HG02798 (cell line): ENCODE data around the gene RAMAC.
"Not testable (repeated sequence)": the region's sequence is repeated elsewhere in the genome, so short reads cannot be mapped to it uniquely, and the experiment has no call there.

Experiments
- ATAC-seq: cut with Tn5 transposase; IDR thresholded peaks from one replicate; pipeline ENCODE4 v1.9.1; 2021; ENCODE audit warnings: mild to moderate bottlenecking; ENCODE audit not compliant: unreplicated experiment, poor library complexity

The RAMAC gene

GRCh38 chr15:83011271-83012075, 25.5 kb downstream of the RAMAC start, which contains the start of gene C15orf40:
TSS of gene C15orf40 (minus strand) at chr15:83011639. CDS start at chr15:83011607, 32 bp downstream.
- peak; percentile 88 for ATAC-seq

- no peak for ATAC-seq
These were observed 26.0 kb downstream of the RAMAC start for GRCh38 chr15:83012076-83012426.

- ATAC-seq = no peak
These were observed 26.6 kb downstream of the RAMAC start for GRCh38 chr15:83012636-83013035.

GRCh38 chr15:83014205-83014653, 28.2 kb downstream of the RAMAC start:
- no peak for ATAC-seq

GRCh38 chr15:83015361-83015760, 29.4 kb downstream of the RAMAC start:
- no peak for ATAC-seq

GRCh38 chr15:83016906-83017305, 30.9 kb downstream of the RAMAC start:
- no peak for ATAC-seq

GRCh38 chr15:83018436-83018835, 32.4 kb downstream of the RAMAC start:
- ATAC-seq = no peak

- no peak for ATAC-seq
These were observed 44.0 kb downstream of the RAMAC start for GRCh38 chr15:83030021-83030420.

GRCh38 chr15:83031234-83031633, 45.2 kb downstream of the RAMAC start:
- not testable (repeated sequence) for ATAC-seq

GRCh38 chr15:83036253-83036652, 50.2 kb downstream of the RAMAC start:
- ATAC-seq = no peak

GRCh38 chr15:83039206-83039605, 53.2 kb downstream of the RAMAC start:
- no peak for ATAC-seq
